ENCODE results near the gene CHMP1B. TPM values are rescaled to one million over a fixed set of nuclear protein-coding genes. Genes with fewer than 3 reads are reported as not detected.
A peak's percentile ranks its signal among the peaks of the same experiment; 100 is the strongest.

Gene CHMP1B
- total and polyA plus RNA-seq, 8 donors, result 33.4 to 41.8 (median 38.7) TPM

DNA sequence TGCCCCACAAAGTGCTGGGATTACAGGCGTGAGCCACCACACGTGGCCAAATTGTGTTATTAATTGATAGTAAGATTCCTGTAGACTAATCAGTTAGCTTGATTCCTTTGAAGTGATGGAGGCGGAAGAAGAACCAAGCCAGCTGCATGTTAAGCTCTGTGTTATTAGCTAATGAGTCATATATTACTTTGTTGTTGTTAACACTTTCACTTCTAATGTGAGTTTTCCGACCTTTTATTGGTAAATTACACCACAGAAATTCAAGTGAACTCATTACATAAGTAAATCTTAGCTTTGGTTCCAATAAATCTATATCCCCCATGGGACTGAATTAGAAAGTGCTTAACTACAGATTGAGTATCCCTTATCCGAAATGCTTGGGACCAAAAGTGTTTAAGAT is 20.3 kb downstream of the CHMP1B start:
- no peak overlapping the region for H3K27ac ChIP-seq
- H3K27me3 ChIP-seq, result no peaks in the 10 kb centered on the region
- H3K4me1 ChIP-seq, result no peaks in the 10 kb centered on the region
- no peaks in the 10 kb centered on the region for H3K9me3 ChIP-seq
- intact Hi-C loops (cut with DNase I), result no loop called here
- H3K4me3 ChIP-seq, result no peak overlapping the region
- H3K36me3 ChIP-seq, result no peaks in the 10 kb centered on the region
- TF ChIP-seq, protein P1, sequence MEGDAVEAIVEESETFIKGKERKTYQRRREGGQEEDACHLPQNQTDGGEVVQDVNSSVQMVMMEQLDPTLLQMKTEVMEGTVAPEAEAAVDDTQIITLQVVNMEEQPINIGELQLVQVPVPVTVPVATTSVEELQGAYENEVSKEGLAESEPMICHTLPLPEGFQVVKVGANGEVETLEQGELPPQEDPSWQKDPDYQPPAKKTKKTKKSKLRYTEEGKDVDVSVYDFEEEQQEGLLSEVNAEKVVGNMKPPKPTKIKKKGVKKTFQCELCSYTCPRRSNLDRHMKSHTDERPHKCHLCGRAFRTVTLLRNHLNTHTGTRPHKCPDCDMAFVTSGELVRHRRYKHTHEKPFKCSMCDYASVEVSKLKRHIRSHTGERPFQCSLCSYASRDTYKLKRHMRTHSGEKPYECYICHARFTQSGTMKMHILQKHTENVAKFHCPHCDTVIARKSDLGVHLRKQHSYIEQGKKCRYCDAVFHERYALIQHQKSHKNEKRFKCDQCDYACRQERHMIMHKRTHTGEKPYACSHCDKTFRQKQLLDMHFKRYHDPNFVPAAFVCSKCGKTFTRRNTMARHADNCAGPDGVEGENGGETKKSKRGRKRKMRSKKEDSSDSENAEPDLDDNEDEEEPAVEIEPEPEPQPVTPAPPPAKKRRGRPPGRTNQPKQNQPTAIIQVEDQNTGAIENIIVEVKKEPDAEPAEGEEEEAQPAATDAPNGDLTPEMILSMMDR (IDR thresholded peaks at IDR 0.05), result no peak
- DNase-seq (no peak), ATAC-seq (no peak)

DNA sequence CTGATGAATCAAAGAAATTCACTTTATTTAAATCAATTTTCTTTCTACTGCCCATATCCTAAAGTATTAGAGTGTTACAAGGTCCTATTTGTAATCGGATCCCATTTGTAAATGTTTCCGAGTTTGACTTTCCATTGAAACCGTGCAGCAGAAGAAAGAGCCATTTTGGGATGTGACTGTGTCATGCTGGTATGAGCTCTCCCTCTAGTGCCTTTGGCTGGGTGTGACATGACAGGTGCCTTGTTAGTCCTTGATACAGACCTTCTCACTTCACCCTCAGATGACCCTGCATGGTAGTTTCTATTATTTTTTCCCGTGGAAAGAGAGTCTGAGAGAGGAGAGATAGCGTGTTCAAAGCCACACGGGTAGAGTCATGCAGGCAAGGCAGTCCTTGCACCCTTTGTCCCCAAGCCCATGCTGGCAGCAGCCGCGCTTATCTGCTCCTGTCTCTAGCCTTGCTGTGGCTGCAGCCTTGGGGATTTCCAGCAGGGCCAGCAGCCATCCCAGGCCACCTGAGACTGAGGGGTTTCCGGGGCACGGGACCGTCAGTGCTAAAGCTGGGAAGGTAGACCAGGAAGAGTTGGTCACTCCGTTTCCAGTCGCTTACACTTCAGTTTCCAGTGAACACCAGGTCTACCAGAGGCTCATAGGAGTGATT is 21.4 kb downstream of the CHMP1B start:
- Histone ChIP-seq H3K4me1 (no peaks in the 10 kb centered on the region), H3K27me3 (no peaks in the 10 kb centered on the region), H3K36me3 (peaks cover 0 to 2% of the 10 kb centered on the region in 2 donors), H3K9me3 (no peaks in the 10 kb centered on the region), H3K4me3 (no peak overlapping the region), H3K27ac (no peak overlapping the region)
- intact Hi-C loops (cut with DNase I), result no loop called here
- TF ChIP-seq, protein P1 (IDR thresholded peaks at IDR 0.05), result peak in 1 of 2 donors; percentile 12
- ATAC-seq (peak; percentile 94), DNase-seq (no peak)

DNA sequence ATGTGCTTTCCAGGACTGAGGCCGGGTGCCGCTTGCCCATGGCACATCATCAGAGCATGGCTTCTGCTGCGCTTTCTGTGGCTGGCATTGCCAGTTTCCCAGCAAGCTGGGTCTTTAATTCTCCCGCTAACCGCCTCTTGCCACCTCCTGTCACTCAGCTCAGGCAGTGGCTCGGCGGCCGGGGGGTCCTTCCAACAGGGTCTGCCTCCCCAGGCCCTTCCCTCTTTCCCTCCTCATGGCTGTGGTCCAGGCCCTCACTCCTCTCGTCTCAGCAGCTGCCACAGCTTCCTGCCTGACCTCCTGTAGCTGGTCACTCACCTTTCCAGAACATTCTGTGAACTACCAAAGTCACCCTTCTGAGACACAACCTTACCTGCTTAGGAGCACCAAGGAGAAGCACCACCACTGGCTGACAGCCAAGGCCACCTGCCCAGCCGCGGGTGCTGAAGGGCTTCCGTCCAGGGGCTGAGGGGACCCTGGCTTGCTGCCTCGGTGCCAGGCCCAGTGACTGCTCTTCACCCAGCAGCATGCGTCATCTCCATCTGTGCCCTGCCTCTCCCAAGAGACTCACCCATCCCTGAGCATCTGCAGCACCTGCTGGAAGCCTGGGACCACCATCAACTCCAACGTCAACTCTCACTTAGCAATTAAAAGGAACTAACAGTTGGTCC is 22.6 kb downstream of the CHMP1B start:
- no peak overlapping the region for H3K4me3 ChIP-seq
- H3K4me1 ChIP-seq, result no peaks in the 10 kb centered on the region
- no peak overlapping the region for H3K27ac ChIP-seq
- TF ChIP-seq, protein P1 (IDR thresholded peaks at IDR 0.05), result no peak
- H3K9me3 ChIP-seq, result no peaks in the 10 kb centered on the region
- intact Hi-C loops (cut with DNase I), result no loop called here
- H3K27me3 ChIP-seq, result no peaks in the 10 kb centered on the region
- ATAC-seq, result no peak
- peaks cover 0 to 4% of the 10 kb centered on the region in 2 donors for H3K36me3 ChIP-seq
- no peak for DNase-seq

DNA sequence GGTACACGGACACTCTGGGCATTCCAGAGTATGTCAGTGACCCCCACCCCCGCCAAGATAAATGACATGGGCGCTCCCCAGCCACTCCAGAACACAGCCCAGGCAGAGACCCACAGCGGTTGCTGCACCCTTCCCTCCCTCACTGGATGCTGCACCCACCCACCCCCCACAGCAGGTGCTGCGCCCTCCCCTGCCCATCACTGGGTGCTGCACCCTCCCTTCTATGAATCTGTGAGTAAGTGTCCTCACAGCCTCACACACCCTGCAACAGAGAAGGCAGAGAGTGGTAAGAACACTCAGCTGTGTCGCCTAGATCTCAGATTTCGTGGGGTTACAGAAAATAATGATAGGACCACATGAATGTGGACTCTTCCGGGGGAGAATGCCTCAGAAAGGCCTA is 23.5 kb downstream of the CHMP1B start:
- Histone ChIP-seq H3K9me3 (no peaks in the 10 kb centered on the region), H3K36me3 (peaks cover 0 to 4% of the 10 kb centered on the region in 2 donors), H3K27me3 (no peaks in the 10 kb centered on the region), H3K4me1 (no peaks in the 10 kb centered on the region), H3K27ac (no peak overlapping the region), H3K4me3 (no peak overlapping the region)
- TF ChIP-seq, protein P1 (IDR thresholded peaks at IDR 0.05), result no peak
- no peak for ATAC-seq
- no peak for DNase-seq
- intact Hi-C loops (cut with DNase I), result no loop called here

DNA sequence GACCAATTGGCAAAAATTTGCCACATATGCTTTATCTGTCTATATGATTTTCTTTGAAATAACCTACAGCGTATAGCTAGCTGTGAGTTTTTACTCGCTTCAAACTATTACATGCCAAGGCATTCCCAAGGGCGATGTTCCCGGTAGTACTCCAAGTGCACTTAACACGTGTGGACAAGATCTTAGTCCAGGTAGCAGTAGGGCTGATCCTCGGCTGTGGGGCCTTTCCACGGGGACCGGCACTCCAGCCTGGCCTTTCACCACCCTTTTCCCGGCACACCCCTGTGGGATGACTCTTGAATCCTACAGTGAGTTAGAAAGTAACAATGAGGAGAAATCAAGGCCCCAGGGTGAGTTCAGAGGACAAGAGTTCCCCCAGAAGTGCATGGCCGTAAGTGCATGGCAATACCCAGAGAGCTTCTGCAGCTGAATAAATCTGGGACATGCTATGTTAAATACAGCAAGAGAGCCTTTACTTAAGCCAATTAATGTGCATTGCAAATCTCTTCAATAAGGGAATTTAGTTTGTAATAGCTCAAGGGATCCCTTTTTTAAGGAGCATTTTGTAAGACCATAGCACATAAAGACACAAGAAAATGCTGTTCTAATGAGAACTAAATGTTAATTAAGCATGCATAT is 26.4 kb downstream of the CHMP1B start:
- H3K27me3 ChIP-seq, result no peaks in the 10 kb centered on the region
- no peak overlapping the region for H3K4me3 ChIP-seq
- H3K36me3 ChIP-seq, result peaks cover 0 to 12% of the 10 kb centered on the region in 2 donors
- H3K27ac ChIP-seq, result no peak overlapping the region
- intact Hi-C loops (cut with DNase I), result no loop called here
- H3K9me3 ChIP-seq, result no peaks in the 10 kb centered on the region
- H3K4me1 ChIP-seq, result peaks cover 2 to 13% of the 10 kb centered on the region in 2 donors
- TF ChIP-seq, protein P1 (IDR thresholded peaks at IDR 0.05), result no peak
- no peak for DNase-seq
- peak; percentile 74 for ATAC-seq
